Breast epithelium (tissue), 4 donors: ENCODE measurements around the gene ZNF322. TPM values are rescaled to one million over a fixed set of nuclear protein-coding genes. Genes with fewer than 3 reads are reported as not detected.

Experiments
- DNase-seq, 2 donors: peaks; one replicate each; pipeline ENCODE4 v3.0.0-alpha.2; 2019; ENCODE audit warnings: low spot score in 2 of 2
- H3K27ac ChIP-seq, 2 donors: fragments of 200-600 bp; sonication (generic) in 1 of 2; one replicate each; pipeline ENCODE4 v1.5.1; 2016 to 2019; ENCODE audit warnings: mild to moderate bottlenecking in 1 of 2
- H3K27me3 ChIP-seq, 2 donors: fragments of 200-600 bp; sonication (generic) in 1 of 2; one replicate each; pipeline versions ENCODE4 v1.5.1 to v1.6.0; 2017 to 2019; ENCODE audit warnings: control low read depth in 1 of 2, mild to moderate bottlenecking in 1 of 2
- H3K36me3 ChIP-seq: fragments of 200-600 bp; one replicate; pipeline ENCODE4 v1.5.1; 2019
- H3K4me1 ChIP-seq, 2 donors: fragments of 200-600 bp; sonication (generic); one replicate each; pipeline ENCODE4 v1.5.1; 2016 to 2019; ENCODE audit warnings: control low read depth in 1 of 2
- H3K4me3 ChIP-seq, 3 donors: fragments of 200-600 bp; sonication (generic); 1 replicate in 2 of 3; 2 replicates in 1 of 3; pipeline ENCODE4 v1.5.1; 2016 to 2019; ENCODE audit warnings: mild to moderate bottlenecking in 3 of 3, moderate library complexity in 2 of 3
- H3K9me3 ChIP-seq, 2 donors: fragments of 200-600 bp; sonication (generic) in 1 of 2; one replicate each; pipeline ENCODE4 v1.5.1; 2016 to 2019; ENCODE audit warnings: control low read depth in 1 of 2
- CTCF ChIP-seq, 3 donors: fragments of 450-650 bp; IDR thresholded peaks; one replicate each; pipeline ENCODE4 v1.5.1; 2016 to 2017; ENCODE audit warnings: antibody characterized with exemption in 3 of 3, mild to moderate bottlenecking in 3 of 3, moderate library complexity in 3 of 3
- POLR2A ChIP-seq: fragments of 450-650 bp; IDR thresholded peaks from one replicate; pipeline ENCODE4 v1.6.1; 2016; ENCODE audit warnings: antibody characterized with exemption, mild to moderate bottlenecking, moderate library complexity
- POLR2AphosphoS5 ChIP-seq, 3 donors: sonication (generic); formaldehyde crosslinking; IDR thresholded peaks; one replicate each; pipeline ENCODE4 v1.6.1; 2017; ENCODE audit warnings: antibody characterized with exemption in 3 of 3
- intact Hi-C: fragments of 100-400 bp; cut with DNase I; formaldehyde crosslinking; loops from one replicate; pipeline ENCODE4 v1.15.1; 2023; ENCODE audit warnings: low total_unique reads
- total RNA-seq, 3 donors: library from RNA; depleted of rRNA; stranded (reverse); fragments of >200 nt; gene quantifications; one replicate each; pipeline ENCODE4 v1.1.0, GENCODE V29; 2016

Gene ZNF322
- total RNA-seq, 3 donors from 2014 or later, result 12.6 to 28.5 (median 16.4) TPM

- TF ChIP-seq CTCF (IDR thresholded peaks at IDR 0.05) (no peak), POLR2AphosphoS5 (IDR thresholded peaks at IDR 0.05) (no peak), POLR2A (no peak)
- no peak overlapping the region for H3K27ac ChIP-seq
- no peaks in the 10 kb centered on the region for H3K36me3 ChIP-seq
- H3K4me1 ChIP-seq, result no peaks in the 10 kb centered on the region
- H3K27me3 ChIP-seq, result peaks cover 0 to 25% of the 10 kb centered on the region in 2 donors
- H3K9me3 ChIP-seq, result peaks cover 0 to 4% of the 10 kb centered on the region in 2 donors
- H3K4me3 ChIP-seq, result peak overlapping the region; percentile 26 to 53 (median 37)
- DNase-seq, result no peak
- intact Hi-C loops, result no loop called here
Observed at GRCh38 chr6:26613689-26614683, 45.6 kb downstream of the ZNF322 start.

DNA sequence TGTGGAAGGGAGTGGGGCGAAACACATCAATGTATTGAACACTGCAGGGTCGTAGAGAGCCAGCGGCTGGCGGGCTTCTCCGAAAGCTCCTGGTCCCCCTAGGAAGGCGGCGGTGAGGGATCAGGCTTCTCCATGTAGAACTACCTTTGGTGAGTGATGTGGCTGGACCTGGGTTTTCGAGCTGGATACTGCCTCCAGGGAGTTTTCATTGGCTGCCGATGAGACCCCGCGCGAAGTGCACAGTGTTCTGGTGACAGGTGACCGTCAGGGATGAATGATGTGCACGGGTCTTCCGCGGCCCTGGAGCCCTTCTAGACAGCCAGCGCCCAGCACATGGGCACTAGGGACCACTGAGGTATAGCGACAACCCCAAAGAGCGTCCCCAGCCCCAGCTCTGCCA lies 46.3 kb downstream of the ZNF322 start:
- Histone ChIP-seq H3K27me3 (peaks cover 0 to 25% of the 10 kb centered on the region in 2 donors), H3K36me3 (no peaks in the 10 kb centered on the region), H3K27ac (no peak overlapping the region), H3K9me3 (peaks cover 0 to 4% of the 10 kb centered on the region in 2 donors), H3K4me3 (peak overlapping the region in 1 of 3 donors; percentile 53), H3K4me1 (no peaks in the 10 kb centered on the region)
- intact Hi-C loops, result no loop called here
- no peak for TF ChIP-seq CTCF (IDR thresholded peaks at IDR 0.05)
- no peak for TF ChIP-seq POLR2AphosphoS5 (IDR thresholded peaks at IDR 0.05)
- TF ChIP-seq POLR2A, result no peak
- DNase-seq, result no peak

GRCh38 chr6:26611599-26611998 lies 47.9 kb downstream of the ZNF322 start:
- Histone ChIP-seq H3K27me3 (peaks cover 0 to 25% of the 10 kb centered on the region in 2 donors), H3K36me3 (no peaks in the 10 kb centered on the region), H3K27ac (no peak overlapping the region), H3K4me3 (no peak overlapping the region), H3K9me3 (peaks cover 0 to 4% of the 10 kb centered on the region in 2 donors), H3K4me1 (no peaks in the 10 kb centered on the region)
- intact Hi-C loops, result no loop called here
- TF ChIP-seq POLR2AphosphoS5 (IDR thresholded peaks at IDR 0.05) (no peak), POLR2A (no peak)
- no peak for DNase-seq

DNA sequence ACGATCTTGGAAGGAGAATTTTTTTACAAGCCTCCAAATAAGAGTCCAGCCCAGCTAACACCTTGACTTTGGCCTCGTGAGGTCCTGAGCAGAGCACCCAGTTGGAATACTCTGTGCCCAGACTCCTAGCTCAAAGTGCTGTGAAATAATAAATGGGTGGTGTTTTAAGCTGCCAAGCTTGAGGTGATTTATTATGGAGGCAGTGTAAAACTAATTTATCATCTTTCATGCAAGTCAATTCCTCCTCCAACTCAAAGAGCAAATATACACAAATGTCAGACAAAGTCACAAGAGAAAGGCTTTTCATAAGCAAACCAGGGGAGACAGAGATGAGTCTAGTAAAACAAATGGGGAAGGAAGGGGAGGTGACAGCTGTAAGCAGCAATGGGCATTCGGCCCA lies 50.1 kb downstream of the ZNF322 start:
- DNase-seq, result no peak
- no peaks in the 10 kb centered on the region for H3K36me3 ChIP-seq
- H3K27ac ChIP-seq, result no peak overlapping the region
- intact Hi-C loops, result no loop called here
- peaks cover 0 to 19% of the 10 kb centered on the region in 2 donors for H3K27me3 ChIP-seq
- no peaks in the 10 kb centered on the region for H3K4me1 ChIP-seq
- H3K9me3 ChIP-seq, result no peaks in the 10 kb centered on the region
- no peak overlapping the region for H3K4me3 ChIP-seq
- TF ChIP-seq CTCF (IDR thresholded peaks at IDR 0.05), result no peak
- TF ChIP-seq POLR2A, result no peak
- no peak for TF ChIP-seq POLR2AphosphoS5 (IDR thresholded peaks at IDR 0.05)

GRCh38 chr6:26607434-26608230 lies 51.9 kb downstream of the ZNF322 start:
- Histone ChIP-seq H3K36me3 (no peaks in the 10 kb centered on the region), H3K27ac (no peak overlapping the region), H3K4me1 (no peaks in the 10 kb centered on the region), H3K4me3 (no peak overlapping the region), H3K9me3 (no peaks in the 10 kb centered on the region), H3K27me3 (peaks cover 0 to 4% of the 10 kb centered on the region in 2 donors)
- no peak for DNase-seq
- peak in 2 of 3 donors; percentile 32 to 43 for TF ChIP-seq CTCF (IDR thresholded peaks at IDR 0.05)
- no peak for TF ChIP-seq POLR2A
- TF ChIP-seq POLR2AphosphoS5 (IDR thresholded peaks at IDR 0.05), result no peak
- intact Hi-C loops, result no loop called here
